Amygdala (tissue), 56 donors: ENCODE measurements around the gene PLK1.

Experiments used
- DNase-seq, 56 donors: peaks; one replicate each; lab custom pipeline; 2025; lab: John Stamatoyannopoulos, UW

The PLK1 gene

DNA sequence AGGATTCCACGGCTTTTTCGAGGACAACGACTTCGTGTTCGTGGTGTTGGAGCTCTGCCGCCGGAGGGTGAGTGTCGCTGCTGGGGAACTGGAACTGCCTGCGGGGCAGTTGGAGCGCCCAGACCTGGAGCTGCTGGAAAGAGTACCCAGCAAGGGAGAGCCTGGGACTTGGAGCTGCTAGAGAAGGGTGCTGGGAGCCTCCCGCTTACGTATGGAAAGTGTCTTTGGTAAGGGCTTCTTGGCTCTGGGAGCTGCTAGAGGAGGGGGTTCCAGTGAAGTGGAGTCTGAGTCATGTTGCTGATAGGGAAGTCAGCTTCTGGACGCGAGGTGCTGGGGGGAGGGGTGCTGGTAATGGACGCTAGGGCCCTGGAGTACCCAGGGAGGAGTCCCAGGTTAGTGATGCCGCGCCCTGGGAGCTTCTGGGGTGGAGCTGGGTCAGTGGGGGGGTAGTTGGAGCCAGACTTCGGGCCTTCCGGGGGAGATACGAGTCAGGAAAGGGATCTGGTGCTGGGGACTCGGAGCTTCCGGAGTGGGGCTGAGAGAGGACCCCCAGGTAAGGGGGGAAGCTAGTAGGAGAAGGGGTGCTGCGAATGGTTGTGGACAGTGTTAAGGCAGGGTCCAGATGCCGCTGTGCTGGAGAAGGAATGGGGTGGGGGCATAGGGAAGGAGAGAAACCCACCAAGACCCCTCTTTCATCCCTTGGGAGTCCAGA is 741 bp downstream of the PLK1 start:
- no peak for DNase-seq

DNA sequence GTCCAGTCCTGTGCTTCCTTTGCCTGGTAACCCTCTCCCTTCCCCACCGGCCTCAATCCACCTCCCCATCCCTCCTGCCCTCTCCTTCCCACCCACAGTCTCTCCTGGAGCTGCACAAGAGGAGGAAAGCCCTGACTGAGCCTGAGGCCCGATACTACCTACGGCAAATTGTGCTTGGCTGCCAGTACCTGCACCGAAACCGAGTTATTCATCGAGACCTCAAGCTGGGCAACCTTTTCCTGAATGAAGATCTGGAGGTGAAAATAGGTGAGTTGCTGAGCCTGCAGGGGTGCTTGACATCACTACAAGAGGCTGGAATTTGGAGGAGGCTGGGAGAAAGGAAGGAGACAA is 1.3 kb downstream of the PLK1 start:
- no peak for DNase-seq

DNA sequence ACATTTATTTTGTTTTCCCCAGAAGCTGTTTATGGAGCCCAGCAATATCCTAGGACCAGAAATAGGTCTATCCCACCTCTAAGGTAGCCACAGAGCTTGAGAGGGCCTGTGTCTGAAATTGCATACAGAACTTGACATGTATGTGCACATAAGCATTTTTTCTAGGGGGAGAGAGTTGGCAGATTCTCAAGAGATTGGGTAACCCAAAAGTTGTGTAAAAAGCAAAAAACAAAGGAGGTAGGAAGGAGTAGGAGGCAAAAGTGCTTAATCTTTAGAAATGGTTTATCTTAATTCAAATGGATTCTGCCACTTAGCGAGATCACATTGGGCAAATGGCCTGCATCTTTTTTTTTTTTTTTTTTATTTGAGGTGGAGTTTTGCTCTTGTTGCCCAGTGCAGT is 3.5 kb downstream of the PLK1 start:
- no peak for DNase-seq

DNA sequence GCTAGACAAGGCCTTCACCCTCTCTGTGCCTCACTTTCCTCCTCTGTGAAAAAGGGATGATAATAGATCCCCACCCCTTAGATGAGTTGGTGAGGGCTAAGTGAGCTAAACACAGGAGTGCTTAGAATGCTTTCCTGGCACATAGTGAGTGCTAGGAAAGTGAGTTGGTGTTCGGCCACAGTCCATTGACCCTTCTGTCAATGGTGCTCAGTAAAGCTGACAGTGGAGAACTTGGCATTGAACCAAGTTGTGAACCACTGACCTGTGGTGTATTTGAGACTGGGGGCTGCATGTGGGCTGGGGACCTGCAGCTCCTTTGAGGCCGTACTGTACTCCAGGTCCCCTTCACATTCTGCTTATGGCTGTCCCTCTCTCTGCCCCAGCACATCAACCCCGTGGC is 4.8 kb downstream of the PLK1 start:
- DNase-seq, result no peak

DNA sequence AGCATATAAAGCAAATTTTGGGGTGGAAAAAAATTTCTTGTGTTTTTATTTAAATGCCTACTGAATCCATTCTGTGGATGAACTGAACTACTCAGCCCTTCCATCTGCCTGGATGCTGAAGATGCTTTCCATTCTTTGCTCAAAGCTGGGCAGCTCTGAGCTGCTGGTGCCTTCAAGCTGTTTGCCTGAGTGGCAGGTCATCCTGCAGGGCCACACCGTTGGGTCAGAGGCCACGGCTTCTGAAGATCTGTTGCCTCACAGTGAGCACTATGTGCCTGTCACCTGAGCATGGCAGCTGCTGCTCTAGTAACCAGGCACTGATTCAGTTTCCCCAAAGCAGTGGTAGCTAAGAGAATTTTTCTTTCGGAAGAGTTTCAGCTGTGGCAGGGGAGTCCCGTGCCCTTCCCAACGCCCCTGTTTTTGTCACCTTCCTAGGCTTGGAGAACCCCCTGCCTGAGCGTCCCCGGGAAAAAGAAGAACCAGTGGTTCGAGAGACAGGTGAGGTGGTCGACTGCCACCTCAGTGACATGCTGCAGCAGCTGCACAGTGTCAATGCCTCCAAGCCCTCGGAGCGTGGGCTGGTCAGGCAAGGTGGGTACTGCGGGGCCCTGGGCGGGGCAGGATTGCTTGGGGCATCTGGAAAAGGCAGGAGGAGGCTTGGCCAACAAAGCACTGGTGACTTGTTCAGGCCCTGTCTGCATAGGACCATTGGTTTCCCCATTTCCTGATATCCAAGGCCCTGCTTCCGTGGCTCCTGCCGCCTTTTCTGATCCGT is 8.5 kb downstream of the PLK1 start:
- no peak for DNase-seq

DNA sequence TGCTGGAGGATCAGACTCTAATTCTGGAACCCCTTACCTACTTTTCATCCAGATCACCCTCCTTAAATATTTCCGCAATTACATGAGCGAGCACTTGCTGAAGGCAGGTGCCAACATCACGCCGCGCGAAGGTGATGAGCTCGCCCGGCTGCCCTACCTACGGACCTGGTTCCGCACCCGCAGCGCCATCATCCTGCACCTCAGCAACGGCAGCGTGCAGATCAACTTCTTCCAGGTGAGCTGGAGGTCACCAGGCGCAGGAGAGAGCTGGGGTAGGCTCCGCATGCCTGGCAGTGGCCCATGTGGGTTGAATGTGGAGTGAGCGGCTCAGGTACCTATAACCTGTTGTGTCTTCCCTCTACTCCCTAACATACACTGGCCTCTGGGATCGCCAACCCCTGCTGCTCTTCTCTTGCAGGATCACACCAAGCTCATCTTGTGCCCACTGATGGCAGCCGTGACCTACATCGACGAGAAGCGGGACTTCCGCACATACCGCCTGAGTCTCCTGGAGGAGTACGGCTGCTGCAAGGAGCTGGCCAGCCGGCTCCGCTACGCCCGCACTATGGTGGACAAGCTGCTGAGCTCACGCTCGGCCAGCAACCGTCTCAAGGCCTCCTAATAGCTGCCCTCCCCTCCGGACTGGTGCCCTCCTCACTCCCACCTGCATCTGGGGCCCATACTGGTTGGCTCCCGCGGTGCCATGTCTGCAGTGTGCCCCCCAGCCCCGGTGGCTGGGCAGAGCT is 10.9 kb downstream of the PLK1 start:
- DNase-seq, result no peak

DNA sequence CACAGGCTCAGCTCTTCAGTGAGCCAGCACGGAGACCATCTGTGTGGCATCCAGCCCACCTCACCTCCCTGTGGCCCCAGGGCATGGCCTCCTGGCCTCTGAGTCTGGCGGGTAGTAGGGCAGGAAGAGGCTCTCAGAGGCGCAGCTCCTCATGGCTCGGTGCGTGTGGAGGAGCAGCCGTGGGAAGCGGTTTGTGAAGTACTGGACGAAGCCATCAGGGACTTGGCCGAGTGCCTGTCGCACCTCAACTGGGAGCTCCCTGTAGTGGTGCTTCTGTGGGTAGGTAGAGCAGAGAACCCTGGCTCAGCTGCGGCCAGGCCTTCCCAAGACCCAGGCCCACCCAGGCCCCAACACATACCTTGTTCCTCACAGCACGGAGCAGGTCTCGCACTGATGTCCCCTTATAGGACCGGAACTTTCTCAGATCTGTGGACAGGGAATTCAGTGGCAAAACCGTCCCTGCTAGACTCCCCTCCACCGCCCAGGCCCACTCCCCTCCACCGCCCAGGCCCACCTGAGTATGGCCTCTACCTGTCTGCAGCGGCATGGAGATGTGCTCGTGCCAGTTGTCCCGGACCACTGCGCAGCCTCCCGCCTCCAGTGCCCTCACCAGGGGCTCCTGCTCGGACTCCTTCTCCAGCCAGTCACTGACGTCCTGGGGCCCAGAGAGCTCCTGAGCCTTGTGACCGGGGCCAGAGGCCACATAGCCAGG is 12.2 kb downstream of the PLK1 start:
- DNase-seq, result no peak

DNA sequence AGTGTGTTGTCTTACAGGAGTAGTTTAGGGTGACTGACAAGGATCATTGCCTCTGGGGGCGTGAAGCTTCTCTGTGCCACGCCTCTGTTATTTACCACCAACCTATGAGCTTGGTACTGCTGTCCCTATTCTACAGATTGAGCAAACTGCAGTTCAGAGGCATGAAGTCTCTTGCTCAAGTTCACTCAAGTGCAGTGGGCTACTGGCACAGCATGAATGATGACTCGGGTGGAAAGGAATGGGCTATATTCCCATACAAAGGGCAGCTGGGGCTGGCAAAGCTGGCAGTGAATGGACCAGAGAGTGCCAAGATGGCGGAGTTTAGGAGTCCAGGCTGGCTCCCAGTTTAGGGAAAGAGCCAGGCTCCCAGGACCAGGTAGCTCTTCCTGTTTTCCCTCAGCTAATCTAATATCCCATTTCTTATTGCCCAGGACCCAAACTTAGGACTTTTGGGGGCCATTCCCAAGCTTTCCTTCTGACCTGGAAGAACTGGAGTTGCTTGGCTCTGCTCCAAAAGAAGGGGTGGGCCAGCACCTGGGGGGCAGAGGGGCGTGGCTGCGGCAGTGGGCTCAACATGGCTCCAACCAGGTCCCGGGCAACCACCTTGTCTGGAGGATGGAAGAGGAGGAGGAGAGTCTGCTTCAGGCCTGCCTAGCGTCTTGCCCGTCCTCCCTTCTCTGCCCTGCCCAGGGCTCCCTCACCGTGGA is 12.9 kb downstream of the PLK1 start:
- DNase-seq, result peak in 5 of 56 donors; percentile 2 to 30 (median 10)

DNA sequence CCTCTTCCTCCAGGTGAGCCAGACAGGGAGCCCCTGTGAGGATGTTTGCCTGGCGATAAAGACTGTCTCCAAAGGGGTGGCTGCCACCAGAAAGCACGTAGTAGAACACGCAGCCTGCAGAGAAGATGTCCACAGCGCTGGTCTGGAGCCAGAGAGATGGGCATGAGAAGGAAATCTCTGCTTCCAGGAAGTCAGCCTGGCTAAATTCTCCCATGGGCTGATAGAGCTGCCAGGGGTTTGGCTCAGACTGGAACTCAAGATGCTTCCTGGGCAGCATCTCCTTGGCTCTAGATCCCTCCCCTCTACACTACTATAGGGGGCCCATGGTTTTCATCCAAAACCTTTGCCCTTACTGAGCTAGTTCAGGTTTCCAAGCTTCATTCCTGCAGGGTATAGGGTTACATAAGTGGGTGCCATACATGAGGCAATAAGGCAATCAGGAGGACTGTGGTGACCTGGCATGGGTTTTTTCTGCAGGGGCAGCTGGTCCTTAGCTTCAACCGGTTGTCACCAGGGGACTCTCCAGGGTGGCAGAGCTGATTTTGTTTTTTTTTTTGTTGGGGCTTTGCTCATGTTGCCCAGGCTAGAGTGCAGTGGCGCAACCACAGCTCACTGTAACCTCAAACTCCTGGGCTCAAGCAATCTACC is 13.6 kb downstream of the PLK1 start:
- no peak for DNase-seq

DNA sequence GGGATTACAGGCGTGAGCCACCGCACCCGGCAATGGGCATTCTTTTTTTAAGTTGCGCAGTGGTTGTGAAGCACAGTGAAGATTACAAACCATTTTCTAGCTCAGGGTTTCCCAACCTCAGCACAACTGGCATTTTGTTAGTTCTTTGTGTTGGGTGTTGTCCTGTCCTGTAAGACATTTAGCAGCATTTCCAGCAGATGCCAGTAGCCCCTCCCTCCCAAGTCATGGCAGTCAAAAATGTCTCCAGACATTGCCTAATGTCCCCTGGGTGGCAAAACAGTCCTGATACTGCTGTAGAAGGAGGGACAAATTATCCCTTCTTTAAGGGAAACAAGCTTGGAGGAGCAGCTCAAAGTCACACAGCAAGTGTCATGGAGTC is 15.6 kb downstream of the PLK1 start:
- no peak for DNase-seq

DNA sequence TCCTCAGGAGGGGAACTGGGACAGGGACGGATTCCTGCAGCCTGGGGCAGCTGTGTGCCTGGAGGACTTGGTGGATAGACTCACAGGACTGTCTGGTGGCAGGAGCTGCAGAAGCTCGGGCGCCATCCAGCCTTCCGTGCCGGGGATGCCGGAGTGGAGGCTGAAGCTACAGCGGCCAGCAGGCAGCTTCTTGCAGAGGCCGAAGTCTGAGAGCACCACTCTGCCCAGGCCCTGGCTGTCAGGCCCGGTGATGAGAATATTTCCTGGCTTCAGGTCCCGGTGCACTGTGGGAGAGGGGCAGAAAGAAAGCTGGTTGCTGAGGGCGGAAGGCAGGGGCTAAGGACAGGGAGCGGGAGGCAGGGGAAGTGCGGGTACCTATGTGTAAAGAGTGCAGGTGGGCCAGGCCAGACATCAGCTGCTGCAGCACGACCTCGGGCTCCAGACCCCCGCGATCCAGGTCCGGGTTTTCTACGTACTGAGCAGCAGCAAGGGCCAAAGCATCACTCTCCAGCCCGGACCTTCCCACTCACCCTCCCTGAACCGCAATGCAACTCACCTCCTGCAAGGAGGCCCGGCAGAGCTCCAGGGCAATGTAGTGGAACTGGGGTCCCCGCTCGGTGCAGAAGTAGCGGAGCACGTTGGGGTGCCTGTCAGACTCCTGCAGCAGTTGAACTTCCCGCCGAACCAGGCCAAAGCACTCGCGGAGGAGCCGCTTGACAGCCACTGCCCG is 16.1 kb downstream of the PLK1 start:
- no peak for DNase-seq

DNA sequence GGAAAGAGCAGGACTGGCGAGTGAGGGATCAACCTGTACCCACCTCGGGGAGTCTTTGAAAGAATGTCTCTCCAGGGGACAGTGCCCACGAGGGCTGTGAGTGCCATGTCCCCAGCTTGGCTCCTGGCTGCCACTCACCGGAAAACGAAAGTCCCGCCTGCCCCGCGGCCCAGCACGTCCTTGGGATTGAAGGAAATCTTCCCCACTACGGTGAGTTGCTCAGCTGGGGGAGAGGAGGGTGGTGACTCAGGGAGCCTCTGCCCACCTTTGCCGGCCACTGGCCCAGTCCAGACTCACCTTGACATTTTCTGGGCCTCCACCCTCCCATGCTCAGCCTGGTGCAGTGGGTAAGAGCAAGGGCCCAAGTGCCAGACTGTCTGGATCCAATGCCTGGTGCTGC is 17.1 kb downstream of the PLK1 start:
- no peak for DNase-seq

DNA sequence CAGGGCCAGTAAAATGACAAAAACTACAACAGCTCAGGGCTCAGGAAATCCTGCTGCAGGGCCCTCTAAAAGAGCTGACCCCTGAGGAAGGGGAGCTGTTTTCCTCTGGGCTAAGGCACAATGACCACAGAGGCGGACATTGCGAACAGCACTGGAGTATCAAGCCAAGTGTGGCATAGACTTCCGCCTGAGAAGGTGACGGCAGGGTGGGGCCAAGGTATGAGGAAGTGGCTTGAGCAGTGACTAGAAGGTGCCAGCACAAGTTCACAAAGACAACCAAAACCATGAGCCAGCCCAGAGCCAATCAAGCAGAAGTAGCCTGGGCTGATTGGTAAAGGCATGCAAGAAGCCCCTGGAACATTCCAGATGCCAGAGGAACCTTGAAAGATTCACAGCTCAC is 20.4 kb downstream of the PLK1 start:
- no peak for DNase-seq

DNA sequence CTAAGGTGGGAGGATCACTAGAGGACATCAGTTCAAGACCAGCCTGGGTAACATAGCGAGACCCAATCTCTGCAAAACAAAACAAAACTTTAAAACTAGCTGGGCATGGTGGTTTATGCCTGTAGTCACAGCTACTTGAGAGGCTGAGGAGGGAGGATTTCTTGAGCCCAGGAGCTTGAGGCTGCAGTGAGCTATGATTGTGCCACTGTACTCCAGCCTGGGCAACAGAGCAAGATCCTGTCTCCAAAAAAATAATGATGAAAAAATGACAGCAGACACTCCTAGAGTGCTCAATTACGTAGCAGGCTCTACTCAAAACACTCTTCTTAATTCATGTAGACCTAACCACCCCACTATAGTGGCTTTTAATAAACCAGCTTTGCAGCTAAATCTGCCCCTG is 21.4 kb downstream of the PLK1 start:
- no peak for DNase-seq

DNA sequence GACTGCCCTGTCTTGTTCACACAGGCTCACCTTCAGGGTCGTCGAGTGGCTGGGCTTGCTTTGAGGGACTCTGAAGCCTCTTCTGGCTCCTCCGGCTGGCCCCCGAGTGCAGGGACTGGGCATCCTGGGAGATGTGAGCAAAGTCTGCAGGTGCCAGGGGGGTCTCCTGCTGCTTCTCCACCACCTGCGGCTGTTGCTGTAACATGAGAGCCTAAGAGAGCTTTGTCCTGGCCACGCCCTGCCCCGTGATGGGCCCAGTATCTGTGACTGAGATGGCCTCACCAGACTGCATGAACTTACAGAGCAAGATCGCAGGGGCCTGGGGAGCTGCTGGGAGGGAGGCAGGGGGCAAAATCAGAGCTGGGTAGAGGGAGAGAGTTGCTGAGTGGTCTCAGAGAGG is 21.8 kb downstream of the PLK1 start:
- DNase-seq, result no peak

DNA sequence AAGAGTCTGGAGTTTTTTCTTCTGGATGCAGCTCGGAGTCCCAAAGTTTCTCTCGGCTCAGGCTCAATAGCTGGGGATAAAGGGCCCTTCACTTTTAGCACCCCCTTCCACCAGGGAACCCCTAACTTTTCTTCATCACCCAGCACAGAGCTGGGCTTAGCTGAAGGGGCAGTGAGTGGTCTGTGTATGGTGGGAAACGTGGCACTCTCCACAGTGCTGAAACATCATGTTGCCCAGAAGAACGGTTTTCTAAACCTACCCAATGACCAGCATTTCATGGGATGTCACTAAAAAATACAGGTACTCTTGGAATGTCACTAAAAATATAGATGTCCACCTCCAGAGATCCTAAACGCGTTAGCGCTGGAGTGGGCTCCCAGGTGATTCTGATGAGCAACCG is 22.4 kb downstream of the PLK1 start:
- no peak for DNase-seq

DNA sequence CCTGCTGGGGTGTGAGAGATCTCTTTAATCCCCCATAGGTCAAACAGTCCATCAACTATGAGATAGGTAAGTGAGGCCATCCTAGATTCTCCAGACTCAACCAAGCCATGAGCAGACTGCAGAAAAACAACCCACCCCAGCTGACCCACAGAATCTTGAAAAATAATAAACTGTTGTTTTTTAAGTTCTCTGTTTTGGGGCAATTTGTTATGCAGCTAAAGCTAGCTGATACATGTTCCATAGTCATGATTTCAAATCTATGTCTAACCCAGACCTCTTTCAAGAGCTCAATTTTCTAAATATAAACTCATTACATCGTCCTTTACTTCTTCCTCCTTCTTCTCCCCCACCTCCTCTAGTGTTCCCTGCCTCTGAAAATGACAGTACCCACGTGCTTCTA is 24.3 kb downstream of the PLK1 start:
- no peak for DNase-seq

DNA sequence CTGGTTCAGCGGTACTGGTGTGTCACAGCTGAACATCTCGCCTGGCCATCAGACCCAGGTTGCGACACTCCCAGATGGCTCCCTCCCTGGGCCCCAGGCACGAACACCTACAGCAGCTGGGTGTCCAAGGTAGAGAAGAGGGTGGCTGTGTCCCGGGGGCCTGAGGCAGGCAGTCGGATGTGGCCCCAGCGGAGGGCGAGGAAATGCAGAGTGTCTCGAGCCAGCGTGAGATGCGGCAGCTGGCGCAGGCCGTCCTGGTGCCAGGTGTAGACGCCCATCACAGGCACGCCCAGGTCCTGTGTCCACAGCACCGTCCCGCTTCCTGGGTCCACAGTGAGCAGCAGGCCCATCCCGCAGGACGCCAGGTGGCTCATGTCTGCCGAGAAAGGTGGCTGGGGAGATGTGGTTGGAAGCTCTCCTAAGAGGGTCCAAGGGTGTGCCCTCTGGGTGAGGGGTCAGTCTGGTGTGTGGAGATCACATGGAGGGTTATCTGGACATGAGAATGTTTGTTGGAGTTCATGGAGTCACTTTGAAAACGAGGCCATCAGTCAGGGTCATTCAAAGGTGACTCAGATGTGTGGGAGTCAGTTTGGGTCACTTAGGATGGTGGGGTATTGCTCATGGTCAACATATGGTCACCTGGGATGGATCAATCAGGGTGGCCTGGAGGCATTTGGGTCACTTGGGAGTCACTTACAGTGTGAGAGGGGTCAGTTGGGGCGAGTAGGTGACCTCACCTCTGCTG is 26.3 kb downstream of the PLK1 start:
- no peak for DNase-seq

DNA sequence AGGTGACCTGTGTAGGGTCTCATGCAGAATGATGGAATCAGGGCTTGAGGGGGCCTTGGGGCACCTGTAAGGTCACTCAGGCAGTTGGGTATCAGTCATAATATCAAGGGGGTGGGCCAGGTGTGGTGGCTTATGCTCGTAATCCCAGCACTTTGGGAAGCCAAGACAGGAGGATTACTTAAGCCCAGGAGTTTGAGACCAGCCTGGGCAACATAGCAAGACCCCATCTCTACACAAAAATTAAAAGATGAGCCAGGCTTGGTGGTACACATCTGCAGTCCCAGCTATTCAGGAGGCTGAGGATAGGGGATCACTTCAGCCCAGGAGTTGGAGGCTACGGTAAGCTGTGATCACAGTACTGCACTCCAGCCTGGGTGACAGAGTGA is 26.8 kb downstream of the PLK1 start:
- DNase-seq, result no peak
